OCI-LY1 (cell line): ENCODE data around the gene CTNNA2.

Experiments used
- EZH2 ChIP-seq: fragments of 200-600 bp; sonication (generic), shearing (Covaris generic); IDR thresholded peaks from 2 replicates; pipeline ENCODE4 v1.8.0; 2017; ENCODE audit warnings: borderline replicate concordance, mixed run types, mild to moderate bottlenecking, antibody characterized with exemption, low read length, moderate library complexity, mixed read lengths
- TF ChIP-seq, protein P1 (sequence below): fragments of 200-600 bp; sonication (generic), shearing (Covaris generic); IDR thresholded peaks from 2 replicates; pipeline ENCODE4 v1.5.1; 2017; ENCODE audit warnings: mild to moderate bottlenecking, antibody characterized with exemption, low read length, moderate library complexity, mixed read lengths

GRCh38 chr2:79776461-79776860 lies 263.6 kb downstream of the CTNNA2 start:
- TF ChIP-seq, protein P1, sequence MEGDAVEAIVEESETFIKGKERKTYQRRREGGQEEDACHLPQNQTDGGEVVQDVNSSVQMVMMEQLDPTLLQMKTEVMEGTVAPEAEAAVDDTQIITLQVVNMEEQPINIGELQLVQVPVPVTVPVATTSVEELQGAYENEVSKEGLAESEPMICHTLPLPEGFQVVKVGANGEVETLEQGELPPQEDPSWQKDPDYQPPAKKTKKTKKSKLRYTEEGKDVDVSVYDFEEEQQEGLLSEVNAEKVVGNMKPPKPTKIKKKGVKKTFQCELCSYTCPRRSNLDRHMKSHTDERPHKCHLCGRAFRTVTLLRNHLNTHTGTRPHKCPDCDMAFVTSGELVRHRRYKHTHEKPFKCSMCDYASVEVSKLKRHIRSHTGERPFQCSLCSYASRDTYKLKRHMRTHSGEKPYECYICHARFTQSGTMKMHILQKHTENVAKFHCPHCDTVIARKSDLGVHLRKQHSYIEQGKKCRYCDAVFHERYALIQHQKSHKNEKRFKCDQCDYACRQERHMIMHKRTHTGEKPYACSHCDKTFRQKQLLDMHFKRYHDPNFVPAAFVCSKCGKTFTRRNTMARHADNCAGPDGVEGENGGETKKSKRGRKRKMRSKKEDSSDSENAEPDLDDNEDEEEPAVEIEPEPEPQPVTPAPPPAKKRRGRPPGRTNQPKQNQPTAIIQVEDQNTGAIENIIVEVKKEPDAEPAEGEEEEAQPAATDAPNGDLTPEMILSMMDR, result no peak
- TF ChIP-seq EZH2, result no peak
